GM19023 (cell line): ENCODE measurements around the gene ZFC3H1.

Experiments
- ATAC-seq: cut with Tn5 transposase; IDR thresholded peaks from one replicate; pipeline ENCODE4 v1.9.1; 2021; ENCODE audit warnings: mild to moderate bottlenecking, moderate library complexity; ENCODE audit not compliant: unreplicated experiment

ZFC3H1 gene

GRCh38 chr12:71682466-71682865 is 18.8 kb upstream of the ZFC3H1 start:
- ATAC-seq: no peak

DNA sequence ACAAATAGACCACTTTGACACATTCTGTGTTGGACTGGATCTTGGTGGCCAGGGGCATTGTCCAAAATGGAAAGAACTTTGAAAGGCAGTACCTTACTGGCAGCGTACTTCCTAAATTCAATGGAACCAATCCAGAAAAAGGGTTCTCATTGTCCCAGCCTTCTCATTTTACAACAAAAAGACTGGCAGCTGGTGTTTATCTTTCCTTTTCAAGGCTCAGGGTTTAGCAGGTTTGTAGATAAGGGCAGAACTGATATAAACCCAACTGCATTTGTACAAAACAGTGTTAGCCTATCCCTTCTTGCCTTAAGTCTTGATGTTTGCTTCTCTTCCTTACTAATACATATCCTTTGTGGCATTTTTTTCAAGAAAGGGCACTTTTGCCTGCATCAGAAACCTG is 8.2 kb upstream of the ZFC3H1 start:
- no peak for ATAC-seq

DNA sequence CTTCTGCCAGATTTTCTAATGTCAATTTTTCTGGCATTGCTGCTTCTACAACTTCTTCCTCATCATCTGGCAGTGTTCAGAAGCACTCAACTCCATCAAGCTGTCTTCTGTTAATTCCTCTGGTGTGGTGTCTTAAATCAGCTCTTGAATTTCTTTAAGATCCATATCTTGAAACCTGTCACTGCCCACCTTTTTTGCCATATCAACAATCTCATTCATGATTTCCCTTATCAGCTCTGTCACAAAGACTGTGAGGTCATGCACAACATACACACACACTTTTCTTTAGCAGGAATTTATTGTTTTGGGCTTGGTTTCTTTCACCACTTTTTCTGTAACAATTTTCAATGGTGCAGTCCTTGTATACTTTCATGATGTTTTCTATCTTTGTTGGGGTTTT is 7.7 kb upstream of the ZFC3H1 start:
- no peak for ATAC-seq

GRCh38 chr12:71666259-71666658 is 2.6 kb upstream of the ZFC3H1 start:
- no peak for ATAC-seq

GRCh38 chr12:71665090-71665463 is 1.4 kb upstream of the ZFC3H1 start:
- ATAC-seq: no peak

- peak; percentile 12 for ATAC-seq
Measured at GRCh38 chr12:71664411-71665089, 902 bp upstream of the ZFC3H1 start.

GRCh38 chr12:71662849-71663560 is 643 bp downstream of the ZFC3H1 start:
- peak; percentile 29 for ATAC-seq

DNA sequence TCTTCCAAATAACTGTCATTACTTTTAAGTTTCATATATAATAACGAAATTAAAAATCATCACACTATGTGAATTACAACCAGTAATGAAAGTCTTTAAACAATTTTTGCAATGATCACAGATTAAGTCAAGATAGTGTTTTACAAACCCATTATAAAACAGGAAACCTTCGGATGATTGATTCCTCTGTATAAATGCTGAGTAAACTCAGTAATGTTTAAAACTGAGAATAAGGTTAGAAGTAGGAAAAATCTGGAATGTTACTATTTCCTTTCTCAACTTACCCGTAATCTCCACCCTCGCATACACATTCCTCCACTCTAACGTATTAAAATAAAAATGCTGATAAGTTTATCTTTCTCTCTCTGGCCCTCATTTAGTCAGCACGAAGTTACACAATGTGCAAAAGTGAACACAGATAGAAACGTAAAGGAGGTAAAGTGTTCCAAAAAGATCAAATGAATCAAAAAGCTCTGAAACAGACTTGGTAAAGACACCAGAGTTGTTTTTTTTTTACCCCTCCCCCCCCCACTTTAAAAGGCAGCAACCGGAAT is 1.6 kb downstream of the ZFC3H1 start:
- ATAC-seq: no peak

DNA sequence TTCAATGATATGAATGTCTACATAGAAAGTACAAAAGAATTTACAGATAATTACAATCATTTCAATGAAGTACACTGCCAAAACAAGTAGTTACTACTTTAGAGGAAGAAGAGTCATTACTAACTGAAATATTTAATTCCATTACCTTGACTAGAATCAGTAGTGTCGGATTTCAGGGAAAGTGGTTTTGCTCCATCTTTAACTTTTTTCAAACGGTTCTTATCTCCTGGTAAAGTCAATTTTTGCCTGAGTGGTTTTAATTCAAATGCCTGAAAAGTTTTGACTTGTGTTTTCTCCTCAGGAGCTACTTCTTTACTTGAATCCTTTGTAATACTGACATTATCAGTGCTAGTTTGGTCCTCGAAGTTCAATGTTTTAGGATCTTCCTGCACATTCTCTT is 6.9 kb downstream of the ZFC3H1 start:
- no peak for ATAC-seq

- no peak for ATAC-seq
Measured at GRCh38 chr12:71655907-71656306, 7.7 kb downstream of the ZFC3H1 start.

DNA sequence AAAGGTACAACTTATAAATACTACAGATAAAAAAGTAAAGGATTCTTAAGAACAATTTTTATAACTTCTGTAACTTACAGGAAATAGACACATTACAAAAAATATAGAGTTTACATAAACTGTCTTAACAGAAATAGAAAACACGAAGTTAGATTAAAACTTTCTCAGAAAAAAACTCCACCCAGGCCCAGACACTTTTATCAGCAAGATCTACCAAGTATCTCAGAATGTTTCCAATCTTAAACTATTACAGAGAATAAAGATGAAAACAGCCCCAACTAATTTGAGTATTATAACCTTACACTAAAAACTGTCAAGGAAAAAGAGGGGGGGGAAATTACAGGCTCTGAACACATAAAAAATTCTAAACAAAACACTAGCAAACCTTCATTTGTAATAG is 8.2 kb downstream of the ZFC3H1 start:
- ATAC-seq: no peak

- no peak for ATAC-seq
Measured at GRCh38 chr12:71654200-71654599, 9.4 kb downstream of the ZFC3H1 start.

DNA sequence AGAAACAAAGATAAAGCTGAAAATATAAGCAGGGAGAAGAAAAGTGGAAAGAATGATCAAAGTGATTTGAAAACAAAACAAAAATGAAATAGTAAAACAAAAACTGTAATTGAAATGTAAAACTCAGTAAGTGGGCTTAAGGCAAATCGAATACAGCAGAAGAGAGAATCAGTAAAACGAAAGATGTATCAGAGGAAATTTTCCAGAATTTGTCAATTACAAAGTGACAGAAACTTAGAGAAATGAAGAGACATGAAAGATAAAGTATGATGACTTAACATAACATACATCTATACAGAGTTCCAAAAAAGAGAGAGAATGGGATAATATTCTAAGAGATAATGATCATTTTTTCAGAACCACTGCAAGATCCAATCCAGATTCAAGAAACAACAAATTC is 10.5 kb downstream of the ZFC3H1 start:
- no peak for ATAC-seq

DNA sequence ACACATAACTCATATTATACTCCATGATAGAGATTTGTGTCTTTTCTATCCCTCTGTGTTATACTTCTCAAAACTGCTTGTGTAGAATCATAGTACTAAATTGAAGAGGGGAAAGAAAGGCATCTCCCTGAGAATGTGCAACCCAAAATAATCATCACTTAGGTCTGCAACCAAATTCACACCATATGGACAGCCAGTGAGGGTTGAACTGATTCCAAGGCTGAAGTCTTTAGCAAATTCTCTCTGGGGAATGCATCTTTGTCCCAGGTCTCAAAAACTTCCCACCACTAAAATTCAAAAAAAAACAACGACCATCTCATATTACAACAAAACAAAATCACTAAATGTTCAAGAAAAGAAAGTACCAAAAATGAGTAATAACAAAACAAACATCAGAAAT is 11.0 kb downstream of the ZFC3H1 start:
- no peak for ATAC-seq

- ATAC-seq: no peak
Measured at GRCh38 chr12:71649401-71649800, 14.2 kb downstream of the ZFC3H1 start.

DNA sequence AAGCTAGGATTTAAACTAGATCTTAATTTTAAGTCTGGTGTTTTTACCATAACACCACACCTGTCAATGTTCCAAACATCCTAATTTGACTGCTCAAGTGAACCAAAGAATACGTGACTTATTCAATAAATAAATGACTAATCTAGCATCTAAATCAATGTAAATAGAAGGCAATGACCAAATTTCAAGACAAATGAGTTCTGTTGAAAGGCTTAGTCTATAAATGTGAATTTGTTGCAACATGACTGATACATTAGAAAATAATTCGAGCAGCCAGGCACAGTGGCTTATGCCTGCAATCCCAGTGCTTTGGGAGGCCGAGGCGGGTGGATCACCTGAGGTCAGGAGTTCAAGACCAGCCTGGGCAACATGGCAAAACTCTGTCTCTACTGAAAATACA is 15.1 kb downstream of the ZFC3H1 start:
- no peak for ATAC-seq

- ATAC-seq: no peak
Measured at GRCh38 chr12:71646512-71646911, 17.1 kb downstream of the ZFC3H1 start.

DNA sequence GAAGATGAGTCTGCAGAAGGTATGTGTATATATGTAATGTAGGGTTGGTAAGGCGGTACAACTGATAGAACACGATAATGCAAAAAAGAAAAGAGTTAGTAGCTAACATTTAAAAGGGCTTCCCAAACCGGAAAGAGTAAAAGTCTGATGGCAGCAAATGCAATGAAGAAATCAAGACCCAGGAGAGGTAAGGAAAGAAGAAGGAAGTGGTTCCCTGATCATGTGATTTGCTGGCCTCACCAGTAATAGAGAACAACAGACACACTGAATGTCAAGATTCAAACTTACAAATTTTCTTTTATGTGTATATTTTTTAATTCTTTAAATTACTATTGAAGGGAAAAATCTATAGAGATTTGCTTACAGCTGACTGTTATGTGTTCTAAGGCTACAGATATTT is 18.4 kb downstream of the ZFC3H1 start:
- no peak for ATAC-seq

- no peak for ATAC-seq
Measured at GRCh38 chr12:71642264-71642663, 21.4 kb downstream of the ZFC3H1 start.

- ATAC-seq: no peak
Measured at GRCh38 chr12:71641390-71641789, 22.3 kb downstream of the ZFC3H1 start.

DNA sequence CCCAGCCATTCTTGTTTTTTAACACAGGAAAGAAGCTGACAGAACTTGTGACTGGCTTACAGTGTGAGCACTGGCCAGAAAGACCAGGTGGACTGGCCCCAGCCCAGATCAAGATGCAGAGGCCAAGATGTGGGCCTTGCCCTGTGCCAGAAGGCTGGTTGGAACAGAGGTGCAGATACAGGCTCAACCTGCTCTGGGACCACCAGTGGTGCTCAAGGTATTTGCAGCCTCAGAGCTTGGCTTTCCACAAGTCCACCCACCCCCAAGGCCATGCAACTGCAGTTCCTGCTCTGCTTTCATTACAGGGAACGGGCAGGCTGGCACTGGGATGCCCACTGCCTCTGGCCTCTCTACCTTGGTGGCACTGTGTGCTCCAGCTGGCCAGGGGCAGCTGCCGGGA is 23.3 kb downstream of the ZFC3H1 start:
- no peak for ATAC-seq

DNA sequence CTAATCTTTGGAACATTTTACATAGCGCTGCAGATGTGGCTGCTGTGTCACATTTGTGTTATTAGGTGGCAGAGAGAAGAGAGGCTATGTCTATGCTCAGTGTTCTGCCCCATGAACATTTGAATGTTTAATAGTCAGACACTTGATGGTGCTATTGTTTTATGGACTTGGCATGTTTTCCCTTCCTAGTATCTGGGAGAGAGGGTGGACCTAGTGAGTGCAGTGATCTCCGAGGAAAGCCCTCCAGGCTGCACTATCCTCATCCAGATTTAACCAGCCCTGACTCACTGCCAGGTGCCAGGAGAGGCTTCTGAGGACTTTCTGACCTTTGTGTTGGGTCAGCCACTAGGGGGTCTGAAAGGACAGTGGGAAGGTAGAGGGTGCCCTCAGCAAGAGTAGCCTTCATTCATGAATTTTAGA is 24.3 kb downstream of the ZFC3H1 start:
- no peak for ATAC-seq
